HCT116 (cell line): ENCODE measurements around the gene CHST11. TPM values are rescaled to one million over a fixed set of nuclear protein-coding genes. Genes with fewer than 3 reads are reported as not detected.

Experiments
- ATAC-seq: fragments of 200-7000 bp; cut with Tn5 transposase; 2 replicates; pipeline ENCODE4 v1.9.1; 2020; ENCODE audit warnings: mild to moderate bottlenecking, moderate library complexity
- BruUV-seq: library from RNA; stranded (reverse); fragments of 400-500 nt; replicated peaks from 2 replicates; lab custom pipeline; 2021; lab: Mats Ljungman, UMichigan
- CTCF ChIA-PET: fragments of 300-600 bp; sonication (Branson Sonifier 250); formaldehyde crosslinking; loops from one replicate; lab custom pipeline; 2021; ENCODE audit warnings: antibody characterized with exemption; lab: Charles Lee
- POLR2A ChIA-PET: fragments of 300-600, 350-600 bp; sonication (Branson Sonifier 250); formaldehyde crosslinking; loops from one replicate; lab custom pipeline; 2021; ENCODE audit warnings: antibody characterized with exemption; lab: Charles Lee
- RAD21 ChIA-PET, 2 experiments: fragments of 300-600 bp; sonication (Branson Sonifier 250); formaldehyde crosslinking; loops; one replicate each; lab custom pipeline; 2023; ENCODE audit warnings: low total read pairs in 2 of 2; ENCODE audit not compliant: uncharacterized antibody in 2 of 2, unreplicated experiment in 2 of 2, low non-redundant PET in 1 of 2; lab: Charles Lee
- DNase-seq: peaks from one replicate; pipeline ENCODE4 v3.0.0-alpha.2; 2010; ENCODE audit warnings: low read depth, low spot score
- H2AFZ ChIP-seq: fragments of 200-600 bp; shearing (Covaris generic), sonication (generic); 2 replicates; pipeline ENCODE4 v1.6.1; 2017; ENCODE audit warnings: low read depth, mixed run types, mixed read lengths, antibody characterized with exemption, low read length; ENCODE audit not compliant: poor library complexity, severe bottlenecking
- H3K27ac ChIP-seq: 2 replicates; pipeline ENCODE4 v1.5.1; 2012; ENCODE audit warnings: low read depth, low read length
- H3K27me3 ChIP-seq: fragments of 200-600 bp; sonication (generic); 2 replicates; pipeline ENCODE4 v1.6.1; 2016; ENCODE audit warnings: mixed run types, low read length, mixed read lengths; ENCODE audit not compliant: insufficient read depth
- H3K36me3 ChIP-seq, 2 experiments: fragments of 200-500 bp in 1 of 2; fragments of 200-600 bp in 1 of 2; sonication (Bioruptor generic) in 1 of 2; sonication (generic) in 1 of 2; 2 replicates each; pipeline versions ENCODE4 v1.5.1 to v1.6.1; 2014 to 2016; ENCODE audit warnings: low read length in 2 of 2, inconsistent platforms in 1 of 2, mixed read lengths in 1 of 2, mixed run types in 1 of 2; ENCODE audit not compliant: insufficient read depth in 2 of 2, control insufficient read depth in 1 of 2
- H3K4me1 ChIP-seq, 2 experiments: fragments of 200-600 bp in 1 of 2; sonication (generic) in 1 of 2; 2 replicates each; pipeline versions ENCODE4 v1.5.1 to v1.6.1; 2012 to 2017; ENCODE audit warnings: low read length in 2 of 2, inconsistent platforms in 1 of 2, mild to moderate bottlenecking in 1 of 2, mixed read lengths in 1 of 2, mixed run types in 1 of 2, moderate library complexity in 1 of 2; ENCODE audit not compliant: insufficient read depth in 2 of 2, control insufficient read depth in 1 of 2
- H3K4me2 ChIP-seq: fragments of 200-600 bp; sonication (generic); 2 replicates; pipeline ENCODE4 v1.6.1; 2017; ENCODE audit warnings: mixed run types, low read length, mixed read lengths
- H3K4me3 ChIP-seq, 2 experiments: fragments of 200-600 bp in 1 of 2; sonication (generic) in 1 of 2; replicated peaks in 1 of 2; 2 replicates each; pipeline ENCODE4 v1.5.1; 2011 to 2016; ENCODE audit warnings: low read length in 2 of 2, control low read depth in 1 of 2, low read depth in 1 of 2, mild to moderate bottlenecking in 1 of 2, mixed read lengths in 1 of 2, mixed run types in 1 of 2
- H3K79me2 ChIP-seq: fragments of 200-600 bp; sonication (generic); 2 replicates; pipeline ENCODE4 v1.6.1; 2017; ENCODE audit warnings: mild to moderate bottlenecking, mixed run types, low read length, moderate library complexity, mixed read lengths; ENCODE audit not compliant: insufficient read depth
- H3K9ac ChIP-seq: fragments of 200-600 bp; sonication (generic); 2 replicates; pipeline ENCODE4 v1.6.1; 2016; ENCODE audit warnings: low read length, mixed read lengths
- H3K9me2 ChIP-seq: fragments of 200-600 bp; sonication (generic), shearing (Covaris generic); 2 replicates; pipeline ENCODE4 v1.6.1; 2017; ENCODE audit warnings: mixed run types, mild to moderate bottlenecking, moderate library complexity; ENCODE audit not compliant: insufficient read depth
- H3K9me3 ChIP-seq, 2 experiments: fragments of 200-500 bp in 1 of 2; fragments of 200-600 bp in 1 of 2; sonication (Bioruptor generic) in 1 of 2; sonication (generic) in 1 of 2; 2 replicates each; pipeline ENCODE4 v1.6.1; 2014 to 2017; ENCODE audit warnings: low read length in 2 of 2, mixed read lengths in 2 of 2, inconsistent platforms in 1 of 2, low read depth in 1 of 2, mild to moderate bottlenecking in 1 of 2, mixed run types in 1 of 2, moderate library complexity in 1 of 2; ENCODE audit not compliant: control insufficient read depth in 1 of 2, insufficient read depth in 1 of 2
- H4K20me1 ChIP-seq: fragments of 200-600 bp; sonication (generic), shearing (Covaris generic); 2 replicates; pipeline ENCODE4 v1.6.1; 2017; ENCODE audit warnings: mixed run types, mild to moderate bottlenecking, moderate library complexity; ENCODE audit not compliant: insufficient read depth
- CBX3 ChIP-seq: IDR thresholded peaks from 2 replicates; pipeline ENCODE4 v1.6.1; 2012; ENCODE audit warnings: low read depth
- EGR1 ChIP-seq: IDR thresholded peaks from 2 replicates; pipeline ENCODE4 v1.6.1; 2012; ENCODE audit warnings: low read depth
- ELF1 ChIP-seq: IDR thresholded peaks from 2 replicates; pipeline ENCODE4 v1.6.1; 2012; ENCODE audit warnings: low read depth, borderline replicate concordance
- EZH2phosphoT487 ChIP-seq: fragments of 200-600 bp; IDR thresholded peaks from 2 replicates; pipeline ENCODE4 v1.6.1; 2018; ENCODE audit warnings: antibody characterized with exemption, borderline replicate concordance
- FOSL1 ChIP-seq: IDR thresholded peaks from 2 replicates; pipeline ENCODE4 v1.6.1; 2012; ENCODE audit warnings: low read depth
- JUND ChIP-seq: IDR thresholded peaks from 2 replicates; pipeline ENCODE4 v1.6.1; 2012
- POLR2AphosphoS5 ChIP-seq: IDR thresholded peaks from 2 replicates; pipeline ENCODE4 v1.6.1; 2011; ENCODE audit warnings: mild to moderate bottlenecking, low read depth, low read length, moderate library complexity
- RAD21 ChIP-seq: IDR thresholded peaks from 2 replicates; pipeline ENCODE4 v1.6.1; 2012; ENCODE audit warnings: low read depth, mild to moderate bottlenecking
- SIN3A ChIP-seq: IDR thresholded peaks from 2 replicates; pipeline ENCODE4 v1.6.1; 2012; ENCODE audit warnings: low read depth
- SP1 ChIP-seq: IDR thresholded peaks from 2 replicates; pipeline ENCODE4 v1.6.1; 2012; ENCODE audit warnings: low read depth
- SRF ChIP-seq: IDR thresholded peaks from 2 replicates; pipeline ENCODE4 v1.6.1; 2012; ENCODE audit warnings: low read depth
- YY1 ChIP-seq: IDR thresholded peaks from 2 replicates; pipeline ENCODE4 v1.6.1; 2011; ENCODE audit warnings: low read length, low read depth, moderate library complexity, mild to moderate bottlenecking; ENCODE audit not compliant: insufficient replicate concordance; ENCODE audit errors: extremely low read depth
- ZNF274 ChIP-seq: fragments of 200-500 bp; sonication (Bioruptor generic); IDR thresholded peaks from 2 replicates; pipeline ENCODE4 v1.6.1; 2014; ENCODE audit warnings: mild to moderate bottlenecking, low read depth, low read length, inconsistent platforms
- intact Hi-C: fragments of 100-400 bp; cut with micrococcal nuclease; formaldehyde crosslinking; loops from 2 replicates; pipeline ENCODE4 v1.10.0; 2022
- total RNA-seq: library from RNA; stranded (reverse); gene quantifications from one replicate; pipeline ENCODE4 v1.2.1, GENCODE V29; 2021; ENCODE audit not compliant: unreplicated experiment

CHST11 gene
- total RNA-seq, 1 experiment from 2014 or later, result 10.1 TPM

- CTCF ChIA-PET, result no interaction called here
- H3K27me3 ChIP-seq, result no peaks in the 10 kb centered on the region
These were observed 176.0 kb downstream of the CHST11 start for GRCh38 chr12:104632724-104633201.

GRCh38 chr12:104634044-104634443 is 177.3 kb downstream of the CHST11 start:
- H3K9me3 ChIP-seq, result no peaks in the 10 kb centered on the region
- no peaks in the 10 kb centered on the region for H3K9me2 ChIP-seq
- H3K27ac ChIP-seq, result no peak overlapping the region
- no peak overlapping the region for H3K9ac ChIP-seq
- no peaks in the 10 kb centered on the region for H3K79me2 ChIP-seq
- TF ChIP-seq RAD21 (no peak), POLR2AphosphoS5 (no peak)
- ATAC-seq (no peak), DNase-seq (no peak)
- H3K4me1 ChIP-seq, result no peaks in the 10 kb centered on the region
- ChIA-PET RAD21 (no interaction called here), CTCF (no interaction called here), POLR2A (no interaction called here)
- H3K36me3 ChIP-seq, result no peaks in the 10 kb centered on the region
- intact Hi-C loops, result no loop called here
- H3K4me3 ChIP-seq, result no peak overlapping the region
- no TSS peak for BruUV-seq
- no peak overlapping the region for H2AFZ ChIP-seq
- no peak overlapping the region for H3K4me2 ChIP-seq
- H3K27me3 ChIP-seq, result no peaks in the 10 kb centered on the region
- no peaks in the 10 kb centered on the region for H4K20me1 ChIP-seq

More at GRCh38 chr12:104632724-104633201, 176.0 kb downstream of the CHST11 start:
- Histone ChIP-seq H3K79me2 (no peaks in the 10 kb centered on the region), H3K4me2 (no peak overlapping the region), H3K9me2 (no peaks in the 10 kb centered on the region), H3K4me1 (no peaks in the 10 kb centered on the region), H4K20me1 (no peaks in the 10 kb centered on the region), H2AFZ (no peak overlapping the region), H3K36me3 (no peaks in the 10 kb centered on the region), H3K27ac (no peak overlapping the region), H3K9ac (no peak overlapping the region), H3K9me3 (no peaks in the 10 kb centered on the region), H3K4me3 (no peak overlapping the region)
- ATAC-seq, result no peak
- intact Hi-C loops, result no loop called here
- POLR2A ChIA-PET, result no interaction called here
- TF ChIP-seq POLR2AphosphoS5 (no peak), SRF (no peak), YY1 (no peak), FOSL1 (no peak), SIN3A (no peak), CBX3 (no peak), ELF1 (no peak), ZNF274 (no peak), SP1 (no peak), EZH2phosphoT487 (no peak), EGR1 (no peak), JUND (no peak)
- DNase-seq, result no peak
- BruUV-seq, result no TSS peak
- RAD21 ChIA-PET, result no interaction called here
